HepG2 (cell line): ENCODE measurements around the gene FNDC3A. TPM values are rescaled to one million over a fixed set of nuclear protein-coding genes. Genes with fewer than 3 reads are reported as not detected.

ENCODE experiments used
- HDAC2 ChIP-seq: sonication (generic); formaldehyde crosslinking; IDR thresholded peaks from 2 replicates; pipeline ENCODE4 v1.4.0; 2020; ENCODE audit warnings: missing genetic modification reagents
- HMGXB3 ChIP-seq: sonication (generic); formaldehyde crosslinking; IDR thresholded peaks from 2 replicates; pipeline ENCODE4 v1.4.0; 2020; ENCODE audit warnings: missing genetic modification reagents, borderline replicate concordance
- HOXA9 ChIP-seq: sonication (generic); formaldehyde crosslinking; IDR thresholded peaks from 2 replicates; pipeline ENCODE4 v1.8.1; 2022; ENCODE audit warnings: missing genetic modification reagents, mild to moderate bottlenecking, moderate library complexity, borderline replicate concordance
- KMT2B ChIP-seq: IDR thresholded peaks from 2 replicates; pipeline ENCODE4 v1.6.1; 2016; ENCODE audit warnings: missing genetic modification reagents, missing compliant biosample characterization
- MAX ChIP-seq: IDR thresholded peaks from 2 replicates; pipeline ENCODE4 v1.6.1; 2012; ENCODE audit warnings: inconsistent platforms
- POLR2A ChIP-seq, 2 experiments: IDR thresholded peaks; 2 replicates each; pipeline ENCODE4 v1.6.1; 2011; ENCODE audit warnings: low read depth in 2 of 2, low read length in 2 of 2, mild to moderate bottlenecking in 1 of 2, moderate library complexity in 1 of 2; ENCODE audit not compliant: insufficient read depth in 1 of 2
- PRPF4 ChIP-seq: fragments of 200-400 bp; formaldehyde crosslinking; IDR thresholded peaks from 2 replicates; pipeline ENCODE4 v1.6.1; 2016; ENCODE audit warnings: low read length, low read depth; ENCODE audit not compliant: poor library complexity, severe bottlenecking
- RXRB ChIP-seq: IDR thresholded peaks from 2 replicates; pipeline ENCODE4 v1.6.1; 2016; ENCODE audit warnings: borderline replicate concordance, missing genetic modification reagents, missing compliant biosample characterization
- SIN3A ChIP-seq: IDR thresholded peaks from 2 replicates; pipeline ENCODE4 v1.6.1; 2011; ENCODE audit warnings: low read depth, mild to moderate bottlenecking, control low read depth, low read length, borderline replicate concordance
- THRA ChIP-seq: sonication (generic); formaldehyde crosslinking; IDR thresholded peaks from 2 replicates; pipeline ENCODE4 v1.4.0; 2020; ENCODE audit warnings: missing genetic modification reagents, borderline replicate concordance
- TIGD3 ChIP-seq: sonication (generic); formaldehyde crosslinking; IDR thresholded peaks from 2 replicates; pipeline ENCODE4 v1.5.1; 2020; ENCODE audit warnings: mild to moderate bottlenecking, missing genetic modification reagents, borderline replicate concordance
- UBTF ChIP-seq: sonication (generic); formaldehyde crosslinking; IDR thresholded peaks from 2 replicates; pipeline ENCODE4 v1.4.0; 2020; ENCODE audit warnings: mild to moderate bottlenecking, missing genetic modification reagents
- ZFP82 ChIP-seq: sonication (generic); formaldehyde crosslinking; IDR thresholded peaks from 2 replicates; pipeline ENCODE4 v1.5.1; 2020; ENCODE audit warnings: mild to moderate bottlenecking, missing genetic modification reagents, borderline replicate concordance
- ZKSCAN8 ChIP-seq: IDR thresholded peaks from 2 replicates; pipeline ENCODE4 v1.6.1; 2016; ENCODE audit warnings: borderline replicate concordance, missing genetic modification reagents, missing compliant biosample characterization
- ZNF331 ChIP-seq: sonication (generic); formaldehyde crosslinking; IDR thresholded peaks from 2 replicates; pipeline ENCODE4 v1.4.0; 2020; ENCODE audit warnings: missing genetic modification reagents
- ZNF468 ChIP-seq: sonication (generic); formaldehyde crosslinking; IDR thresholded peaks from 2 replicates; pipeline ENCODE4 v1.8.0; 2022; ENCODE audit warnings: mild to moderate bottlenecking, moderate library complexity, missing genetic modification reagents
- ZNF761 ChIP-seq: sonication (generic); formaldehyde crosslinking; conservative IDR thresholded peaks from 2 replicates; pipeline ENCODE4 v1.4.0; 2020; ENCODE audit warnings: mild to moderate bottlenecking, missing genetic modification reagents
- ZNF83 ChIP-seq: sonication (generic); formaldehyde crosslinking; IDR thresholded peaks from 2 replicates; pipeline ENCODE4 v1.4.0; 2020; ENCODE audit warnings: missing genetic modification reagents, mild to moderate bottlenecking, borderline replicate concordance
- polyA plus RNA-seq, 8 experiments: library from polyadenylated mRNA; depleted of rRNA in 3 of 8; stranded (reverse) in 7 of 8; unstranded in 1 of 8; fragments of >200 nt; fragmentation: Illumina TruSeq in 4 of 8; extraction: Trizol in 4 of 8; gene quantifications; 2 replicates each; pipeline versions ENCODE4 v1.2.1 to v1.2.3, GENCODE V29; 2011 to 2016; ENCODE audit warnings: low read depth in 4 of 8, missing spikeins in 1 of 8, mixed read lengths in 1 of 8; ENCODE audit not compliant: insufficient read depth in 1 of 8
- total RNA-seq, 5 experiments: library from RNA; depleted of rRNA; stranded (reverse); fragments of >200 nt; fragmentation: Illumina TruSeq; extraction: Trizol; gene quantifications; 2 replicates each; pipeline ENCODE4 v1.2.3, GENCODE V29; 2016; ENCODE audit warnings: low read depth in 1 of 5

FNDC3A gene
- total and polyA plus RNA-seq, 2 of the 13 experiments (the other 11 are each of a cell fraction or from before 2014, with no cell fraction given), result 36.7 to 39.3 TPM

GRCh38 chr13:49110122-49110912 lies 134.6 kb downstream of the FNDC3A start (continued):
- TF ChIP-seq HMGXB3 (CRISPR knock-in tag) (no peak; the same call in 1 of the 2 replicates), SIN3A (0 out of 2 replicates have a peak, but pooled peaks have one; percentile 27), UBTF (CRISPR knock-in tag) (no peak), RXRB (CRISPR knock-in tag) (peak; percentile 40; the same call in 1 of the 2 replicates), TIGD3 (no peak), HDAC2 (CRISPR knock-in tag) (0 out of 2 replicates have a peak, but pooled peaks have one; percentile 37), POLR2A (IDR thresholded peaks at IDR 0.05; ENCODE audit: insufficient read depth in 1 of 2, low read depth in 2 of 2, low read length in 2 of 2) (peak; percentile 38 to 68; a peak in 3 of 4 replicates), ZNF331 (CRISPR knock-in tag) (peak; percentile 48; the same call in 1 of the 2 replicates), ZNF468 (CRISPR knock-in tag) (no peak), PRPF4 (no peak), ZNF761 (CRISPR knock-in tag) (no peak), MAX (peak; percentile 52; the same call in 1 of the 2 replicates), THRA (CRISPR knock-in tag) (peak; percentile 73; the same call in 1 of the 2 replicates), ZFP82 (no peak), ZNF83 (CRISPR knock-in tag) (no peak), KMT2B (CRISPR knock-in tag) (peak; percentile 93), ZKSCAN8 (CRISPR knock-in tag) (0 out of 2 replicates have a peak, but pooled peaks have one; percentile 14), HOXA9 (CRISPR knock-in tag) (no peak)
